Activated CD4-positive, alpha-beta memory T cell treated with anti-CD3 and anti-CD28 coated beads, Interleukin-2, amount 10 ng/mL, durations not matched to agents 7 days and 5 days (primary cell): ENCODE data around the gene HTT. TPM values are rescaled to one million over a fixed set of nuclear protein-coding genes. Genes with fewer than 3 reads are reported as not detected.

Experiments
- CTCF ChIA-PET: fragments of 350-600 bp; sonication (Branson Sonifier 250); formaldehyde crosslinking; loops from one replicate; lab custom pipeline; 2021; ENCODE audit warnings: antibody characterized with exemption, inconsistent platforms; lab: Charles Lee
- POLR2A ChIA-PET: fragments of 350-600 bp; sonication (Branson Sonifier 250); formaldehyde crosslinking; loops from one replicate; lab custom pipeline; 2021; ENCODE audit warnings: antibody characterized with exemption; lab: Charles Lee
- DNase-seq: peaks from one replicate; pipeline ENCODE4 v3.0.0-alpha.2; 2020
- H3K27ac Mint-ChIP-seq: one replicate; pipeline ENCODE4 v1.8.0; 2021; ENCODE audit warnings: mild to moderate bottlenecking, mixed read lengths
- H3K27me3 Mint-ChIP-seq: one replicate; pipeline ENCODE4 v1.8.0; 2021; ENCODE audit warnings: mixed read lengths
- H3K36me3 Mint-ChIP-seq: one replicate; pipeline ENCODE4 v1.8.0; 2021; ENCODE audit warnings: low read depth, mixed read lengths
- H3K4me1 Mint-ChIP-seq: one replicate; pipeline ENCODE4 v1.8.0; 2021; ENCODE audit warnings: mixed read lengths
- H3K4me3 Mint-ChIP-seq: one replicate; pipeline ENCODE4 v1.8.0; 2021; ENCODE audit warnings: mild to moderate bottlenecking, mixed read lengths
- H3K9me3 Mint-ChIP-seq: one replicate; pipeline ENCODE4 v1.8.0; 2021; ENCODE audit warnings: mixed read lengths
- total RNA-seq, 2 experiments: library from RNA; stranded (reverse); gene quantifications; one replicate each; pipeline ENCODE4 v1.2.3, GENCODE V29; 2021

Gene HTT
- total RNA-seq, 2 experiments from 2014 or later, result 50.7 to 54.9 TPM

- Mint-ChIP-seq H3K36me3 (peaks cover 11% of the 10 kb centered on the region), H3K27ac (no peak overlapping the region), H3K9me3 (no peaks in the 10 kb centered on the region), H3K4me3 (no peak overlapping the region), H3K27me3 (peaks cover 10% of the 10 kb centered on the region), H3K4me1 (peaks cover 61% of the 10 kb centered on the region)
- ChIA-PET CTCF (interaction anchor here (1.2 kb wide), 1 partner anchor 61 kb away, joined by 3 read pairs; no protein-coding TSS in a partner anchor), POLR2A (no interaction called here)
- DNase-seq, result no peak
Observed at GRCh38 chr4:3039706-3040366, 34.6 kb upstream of the HTT start.

DNA sequence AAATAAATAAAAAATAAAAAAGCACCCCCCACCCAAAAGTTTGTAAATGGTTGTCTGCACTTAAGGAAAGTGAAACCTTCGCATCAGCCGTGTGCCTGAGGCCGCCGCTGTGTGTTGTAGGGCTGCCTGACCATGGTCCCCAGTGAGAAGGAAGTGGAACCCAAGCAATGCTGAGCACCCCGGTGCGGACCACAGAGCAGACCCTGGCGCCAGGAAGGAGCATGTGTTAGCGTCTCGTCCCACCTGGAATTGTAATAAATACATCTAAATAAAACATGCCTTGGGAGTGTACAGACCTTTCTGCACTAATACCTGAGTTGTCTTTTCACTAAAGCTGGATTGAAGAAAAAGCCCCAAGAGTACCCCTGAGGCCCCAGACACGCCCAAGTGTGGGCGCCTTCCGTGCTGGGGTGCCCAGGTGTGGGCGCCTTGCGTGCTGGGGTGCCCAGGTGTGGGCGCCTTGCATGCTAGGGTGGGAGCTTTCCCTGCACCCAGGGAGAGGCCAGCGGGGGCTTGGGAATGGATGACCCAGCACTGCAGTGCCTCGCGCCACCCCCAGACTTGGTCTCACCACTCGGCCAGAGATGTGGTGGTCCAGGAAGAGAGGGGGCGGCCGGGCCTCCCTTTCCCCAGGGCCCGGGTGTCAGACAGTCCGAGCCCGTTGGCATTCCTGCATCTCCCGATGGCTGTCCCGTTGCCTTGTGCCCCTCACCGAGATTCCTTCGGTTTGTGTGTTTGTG is 33.9 kb upstream of the HTT start:
- ChIA-PET CTCF (interaction anchor here (1.2 to 1.5 kb wide), 3 partner anchors 62 to 105 kb away, joined by 3 to 6 read pairs (median 3); partner anchors contain the start of genes GRK4 and NOP14), POLR2A (interaction anchor here (1.0 to 1.8 kb wide), 4 partner anchors 12 to 79 kb away, joined by 3 to 11 read pairs (median 6); partner anchors contain the start of genes GRK4, HTT, HTT-AS and NOP14)
- no peak for DNase-seq
- Mint-ChIP-seq H3K9me3 (peaks cover 7% of the 10 kb centered on the region), H3K27me3 (peaks cover 10% of the 10 kb centered on the region), H3K4me1 (peaks cover 69% of the 10 kb centered on the region), H3K27ac (peak overlapping the region; percentile 91), H3K4me3 (peak overlapping the region; percentile 80), H3K36me3 (peaks cover 17% of the 10 kb centered on the region)

DNA sequence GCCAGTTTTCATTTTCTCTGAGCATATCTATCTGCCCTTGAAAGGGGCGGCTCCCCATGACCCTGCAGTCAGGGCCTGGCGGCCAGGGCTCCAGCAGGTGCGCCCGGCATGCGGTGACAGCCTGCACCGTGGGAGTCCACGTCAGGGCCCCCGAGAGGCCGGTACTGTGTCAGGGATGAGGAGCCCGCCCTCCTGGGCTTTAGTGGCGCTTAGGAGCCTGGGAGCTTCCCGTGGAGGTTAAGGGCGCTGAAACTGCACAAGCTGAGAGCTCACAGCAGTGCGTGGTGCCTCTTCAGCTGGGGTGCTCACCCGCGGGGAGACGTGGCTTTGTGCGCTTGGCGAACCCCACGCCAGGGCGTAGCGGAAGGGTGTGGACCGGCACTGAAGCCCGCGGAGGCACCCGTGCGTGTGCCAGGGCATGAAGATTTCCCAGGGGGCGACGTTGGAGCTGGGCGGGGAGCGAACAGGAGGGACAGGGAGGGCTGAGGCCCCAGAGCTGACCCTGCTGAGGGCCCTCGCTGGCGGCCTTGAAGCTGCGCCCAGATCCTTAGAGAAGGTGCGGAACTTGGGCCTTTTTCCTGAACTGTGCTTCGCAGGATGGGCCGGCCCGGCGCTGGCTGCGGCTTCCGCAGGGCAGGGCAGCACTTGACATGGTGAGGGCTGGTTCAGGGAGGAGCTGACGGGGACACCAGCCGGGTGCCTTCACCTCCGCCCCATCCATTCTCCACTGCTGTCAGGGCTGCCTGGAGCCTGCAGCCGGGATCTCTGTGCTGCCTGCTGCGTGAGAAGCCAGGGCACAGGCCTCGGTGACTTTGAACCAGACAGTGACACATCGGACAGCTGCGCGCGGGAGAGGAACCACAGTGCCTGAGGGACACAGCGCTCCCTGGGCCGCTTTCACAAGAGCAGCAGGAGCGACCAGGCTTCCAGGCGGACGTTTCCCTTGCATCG is 33.0 kb upstream of the HTT start:
- H3K9me3 Mint-ChIP-seq, result peaks cover 10% of the 10 kb centered on the region
- CTCF ChIA-PET, result interaction anchor here (0.6 to 1.5 kb wide), 4 partner anchors 25 to 106 kb away, joined by 3 to 6 read pairs (median 4); partner anchors contain the start of genes GRK4 and NOP14
- peaks cover 10% of the 10 kb centered on the region for H3K27me3 Mint-ChIP-seq
- H3K27ac Mint-ChIP-seq, result peak overlapping the region; percentile 91
- H3K36me3 Mint-ChIP-seq, result peaks cover 19% of the 10 kb centered on the region
- peak overlapping the region; percentile 80 for H3K4me3 Mint-ChIP-seq
- H3K4me1 Mint-ChIP-seq, result peaks cover 78% of the 10 kb centered on the region
- POLR2A ChIA-PET, result interaction anchor here (0.6 to 1.8 kb wide), 10 partner anchors 11 to 87 kb away, joined by 3 to 11 read pairs (median 4); partner anchors contain the start of genes GRK4, HTT, HTT-AS and NOP14
- peak; percentile 65 for DNase-seq

DNA sequence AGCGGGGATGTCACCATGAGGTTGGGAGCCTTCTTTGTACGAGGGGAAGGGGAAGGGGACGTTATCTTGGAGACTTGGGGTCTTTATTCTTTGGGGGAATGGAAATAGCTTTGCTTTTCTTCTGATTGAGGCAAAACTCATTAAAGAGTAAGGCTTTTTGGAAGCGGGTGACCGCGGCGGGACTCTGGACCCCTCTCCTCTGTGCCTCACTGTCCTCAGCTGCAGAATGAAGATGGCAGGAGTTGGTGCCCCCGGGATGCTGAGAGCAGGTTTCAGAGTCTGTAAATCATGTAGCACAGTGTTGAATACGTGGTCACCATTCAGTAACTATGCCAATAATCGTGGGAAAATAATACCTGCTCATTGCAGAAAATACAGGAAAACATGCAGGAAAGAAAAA is 32.3 kb upstream of the HTT start:
- peaks cover 75% of the 10 kb centered on the region for H3K4me1 Mint-ChIP-seq
- H3K9me3 Mint-ChIP-seq, result peaks cover 10% of the 10 kb centered on the region
- CTCF ChIA-PET, result interaction anchor here (0.8 to 1.5 kb wide), 2 partner anchors 29 to 79 kb away, joined by 4 to 6 read pairs; partner anchors contain the start of genes GRK4 and NOP14
- H3K27ac Mint-ChIP-seq, result peak overlapping the region; percentile 91
- DNase-seq, result no peak
- POLR2A ChIA-PET, result interaction anchor here (0.6 to 1.8 kb wide), 8 partner anchors 19 to 88 kb away, joined by 3 to 11 read pairs (median 4); partner anchors contain the start of genes HTT and HTT-AS
- peak overlapping the region; percentile 80 for H3K4me3 Mint-ChIP-seq
- H3K27me3 Mint-ChIP-seq, result peaks cover 2% of the 10 kb centered on the region
- peaks cover 19% of the 10 kb centered on the region for H3K36me3 Mint-ChIP-seq

DNA sequence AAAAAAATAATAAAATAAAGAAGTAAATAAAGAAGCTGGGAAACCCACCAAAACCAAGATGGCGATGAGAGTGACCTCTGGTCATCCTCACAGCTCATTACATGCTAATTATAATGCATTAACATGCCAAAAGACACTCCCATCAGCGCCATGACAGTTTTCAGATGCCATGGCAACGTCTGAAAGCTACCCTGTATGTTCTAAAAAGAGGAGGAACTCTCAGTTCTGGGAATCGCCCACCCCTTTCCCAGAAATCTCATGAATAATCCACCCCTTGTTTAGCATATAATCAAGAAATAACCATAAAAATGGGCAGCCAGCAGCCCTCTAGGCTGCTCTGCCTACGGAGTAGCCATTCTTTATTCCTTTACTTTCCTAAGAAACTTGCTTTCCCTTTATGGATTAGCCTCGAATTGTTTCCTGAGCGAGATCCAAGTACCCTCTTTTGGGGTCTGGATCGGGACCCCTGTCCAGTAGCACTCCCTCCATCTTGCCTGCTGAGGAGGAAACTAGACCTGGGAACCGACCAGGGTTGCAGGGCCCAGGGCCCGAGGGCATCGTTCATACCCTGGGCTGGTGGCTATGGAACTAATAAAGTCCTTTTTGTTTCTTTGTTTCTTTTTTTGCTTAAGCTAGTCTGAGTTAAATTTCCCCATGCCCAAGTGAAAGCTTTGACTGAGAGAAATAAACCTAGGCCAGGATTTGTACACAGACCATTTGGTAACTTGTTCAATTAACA is 31.0 kb upstream of the HTT start:
- H3K4me3 Mint-ChIP-seq, result no peak overlapping the region
- peaks cover 75% of the 10 kb centered on the region for H3K4me1 Mint-ChIP-seq
- peaks cover 10% of the 10 kb centered on the region for H3K9me3 Mint-ChIP-seq
- peaks cover 5% of the 10 kb centered on the region for H3K27me3 Mint-ChIP-seq
- H3K27ac Mint-ChIP-seq, result no peak overlapping the region
- H3K36me3 Mint-ChIP-seq, result peaks cover 19% of the 10 kb centered on the region
- ChIA-PET POLR2A (interaction anchor here (0.6 kb wide), 1 partner anchor 172 kb away, joined by 4 read pairs; no protein-coding TSS in a partner anchor), CTCF (no interaction called here)
- no peak for DNase-seq

GRCh38 chr4:3044870-3045819 is 29.3 kb upstream of the HTT start:
- POLR2A ChIA-PET, result interaction anchor here (0.7 to 1.9 kb wide), 4 partner anchors 29 to 157 kb away, joined by 3 to 5 read pairs (median 4); partner anchors contain the start of genes GRK4, HTT, HTT-AS and NOP14
- H3K9me3 Mint-ChIP-seq, result peaks cover 10% of the 10 kb centered on the region
- CTCF ChIA-PET, result interaction anchor here (1.0 to 2.1 kb wide), 4 partner anchors 8 to 82 kb away, joined by 3 to 9 read pairs (median 4); partner anchors contain the start of genes GRK4 and NOP14
- H3K27me3 Mint-ChIP-seq, result peaks cover 17% of the 10 kb centered on the region
- H3K36me3 Mint-ChIP-seq, result peaks cover 21% of the 10 kb centered on the region
- peaks cover 67% of the 10 kb centered on the region for H3K4me1 Mint-ChIP-seq
- peak; percentile 90 for DNase-seq
- peak overlapping the region; percentile 27 for H3K4me3 Mint-ChIP-seq
- H3K27ac Mint-ChIP-seq, result peak overlapping the region; percentile 75

DNA sequence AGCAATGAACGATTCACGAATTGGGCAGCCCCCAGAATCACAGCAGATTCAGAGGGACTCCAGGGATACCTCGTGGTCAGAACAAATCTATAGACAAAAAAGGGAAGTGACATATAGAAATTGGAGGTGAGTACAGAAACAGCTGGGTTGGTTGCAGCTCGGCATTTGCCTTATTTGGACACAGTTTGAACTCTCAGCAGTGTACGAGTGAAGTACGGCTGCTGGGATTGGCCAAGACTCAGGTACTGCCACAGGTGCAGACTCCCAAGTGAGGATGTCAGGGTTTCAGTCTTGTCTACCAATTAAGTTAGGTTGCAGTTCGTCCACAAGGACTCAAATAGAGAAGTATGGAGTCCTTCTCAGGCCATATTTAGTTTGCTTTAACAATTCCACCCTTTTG is 28.3 kb upstream of the HTT start:
- DNase-seq, result no peak
- H3K4me3 Mint-ChIP-seq, result no peak overlapping the region
- H3K36me3 Mint-ChIP-seq, result peaks cover 21% of the 10 kb centered on the region
- H3K27me3 Mint-ChIP-seq, result peaks cover 23% of the 10 kb centered on the region
- H3K27ac Mint-ChIP-seq, result no peak overlapping the region
- ChIA-PET CTCF (interaction anchor here (1.0 to 2.1 kb wide), 2 partner anchors 61 to 83 kb away, joined by 3 to 9 read pairs; partner anchors contain the start of genes GRK4 and NOP14), POLR2A (interaction anchor here (1.1 to 1.9 kb wide), 3 partner anchors 83 to 156 kb away, joined by 3 to 5 read pairs (median 5); partner anchors contain the start of genes GRK4 and NOP14)
- H3K4me1 Mint-ChIP-seq, result peaks cover 61% of the 10 kb centered on the region
- H3K9me3 Mint-ChIP-seq, result peaks cover 10% of the 10 kb centered on the region

DNA sequence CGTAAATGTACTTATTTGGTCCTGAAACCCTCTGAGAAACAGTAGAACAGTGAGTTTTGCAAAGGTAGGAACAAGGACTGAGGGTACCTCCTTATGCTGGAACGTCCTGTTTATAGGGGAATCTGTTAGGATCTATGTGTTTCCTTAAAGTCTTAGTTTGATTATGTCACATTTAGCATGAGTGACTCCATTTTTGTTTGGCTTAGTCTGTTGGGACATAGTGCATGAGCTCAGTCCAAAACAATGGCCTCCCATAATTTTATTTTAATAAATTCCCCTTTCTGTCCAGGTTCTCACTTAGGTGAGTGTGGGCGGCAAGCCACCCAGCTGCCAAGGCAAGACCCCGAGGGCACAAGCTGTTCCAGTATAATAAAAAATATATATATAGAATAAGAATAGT is 27.9 kb upstream of the HTT start:
- Mint-ChIP-seq H3K4me3 (no peak overlapping the region), H3K4me1 (peaks cover 57% of the 10 kb centered on the region), H3K27me3 (peaks cover 27% of the 10 kb centered on the region), H3K9me3 (peaks cover 10% of the 10 kb centered on the region), H3K36me3 (peaks cover 21% of the 10 kb centered on the region), H3K27ac (no peak overlapping the region)
- ChIA-PET POLR2A (no interaction called here), CTCF (interaction anchor here (0.8 to 2.1 kb wide), 3 partner anchors 60 to 84 kb away, joined by 3 to 9 read pairs (median 3); partner anchors contain the start of genes GRK4 and NOP14)
- DNase-seq, result no peak

GRCh38 chr4:3047464-3048286 is 26.8 kb upstream of the HTT start:
- POLR2A ChIA-PET, result interaction anchor here (1.3 kb wide), 1 partner anchor 27 kb away, joined by 3 read pairs; the partner anchor contains the start of genes HTT and HTT-AS
- CTCF ChIA-PET, result interaction anchor here (0.8 kb wide), 1 partner anchor 79 kb away, joined by 3 read pairs; no protein-coding TSS in a partner anchor

More at GRCh38 chr4:3047464-3048286, 26.8 kb upstream of the HTT start:
- Mint-ChIP-seq H3K36me3 (peaks cover 18% of the 10 kb centered on the region), H3K9me3 (peaks cover 10% of the 10 kb centered on the region), H3K27ac (peak overlapping the region; percentile 27), H3K27me3 (peaks cover 29% of the 10 kb centered on the region), H3K4me1 (peaks cover 46% of the 10 kb centered on the region), H3K4me3 (peak overlapping the region; percentile 48)
- peak; percentile 87 for DNase-seq
